HG02623 (cell line): ENCODE data around the gene ITPKC.
A peak's percentile ranks its signal among the peaks of the same experiment; 100 is the strongest.
"Not testable (repeated sequence)": the region's sequence is repeated elsewhere in the genome, so short reads cannot be mapped to it uniquely, and the experiment has no call there.

Experiments used
- ATAC-seq: cut with Tn5 transposase; IDR thresholded peaks from one replicate; pipeline ENCODE4 v1.9.1; 2021; ENCODE audit warnings: moderate library complexity; ENCODE audit not compliant: unreplicated experiment

ITPKC gene

GRCh38 chr19:40759352-40759751 is 42.4 kb downstream of the ITPKC start:
- ATAC-seq: no peak

- no peak for ATAC-seq
These were observed 46.0 kb downstream of the ITPKC start for GRCh38 chr19:40762754-40763470.

DNA sequence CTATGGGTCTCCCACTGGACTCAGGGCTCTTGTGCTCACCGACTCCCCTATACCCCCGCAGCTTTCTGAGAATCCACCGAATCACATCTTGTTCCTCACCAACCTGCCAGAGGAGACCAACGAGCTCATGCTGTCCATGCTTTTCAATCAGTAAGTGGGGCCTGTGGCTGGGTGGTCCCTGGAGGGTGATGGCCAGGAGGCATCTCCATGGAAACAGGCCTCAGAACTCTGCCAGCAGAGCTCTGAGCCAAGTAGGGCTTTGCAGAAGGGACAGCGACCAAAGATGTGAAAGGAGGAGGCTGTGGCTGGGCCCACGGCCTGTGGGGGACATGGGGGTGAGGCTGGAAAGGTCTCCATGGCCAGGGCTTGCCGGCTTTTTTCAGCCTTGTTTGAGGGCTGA is 46.6 kb downstream of the ITPKC start:
- ATAC-seq: no peak

DNA sequence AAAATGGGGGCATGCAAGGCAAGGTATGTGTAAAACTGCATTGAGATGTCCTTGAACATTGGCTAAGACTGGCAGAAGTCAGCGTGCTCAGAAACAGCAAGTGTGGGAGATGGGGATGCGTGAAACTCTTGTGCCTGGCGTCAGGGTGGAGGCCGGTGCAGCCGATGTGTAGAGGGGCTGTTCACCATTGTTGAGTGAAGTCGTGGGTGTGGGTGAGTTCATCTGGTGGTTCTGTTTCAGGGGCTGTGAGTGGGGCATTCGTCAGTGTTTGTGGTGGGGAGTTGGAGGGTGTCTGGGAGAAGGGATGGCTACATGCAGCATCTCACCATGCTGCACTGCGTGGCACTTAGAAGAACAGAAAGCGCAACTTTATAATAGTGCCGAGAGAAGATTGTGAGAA is 47.1 kb downstream of the ITPKC start:
- no peak for ATAC-seq

GRCh38 chr19:40766385-40766784 is 49.5 kb downstream of the ITPKC start:
- ATAC-seq: not testable (repeated sequence)

GRCh38 chr19:40768869-40769268 is 52.0 kb downstream of the ITPKC start:
- no peak for ATAC-seq

DNA sequence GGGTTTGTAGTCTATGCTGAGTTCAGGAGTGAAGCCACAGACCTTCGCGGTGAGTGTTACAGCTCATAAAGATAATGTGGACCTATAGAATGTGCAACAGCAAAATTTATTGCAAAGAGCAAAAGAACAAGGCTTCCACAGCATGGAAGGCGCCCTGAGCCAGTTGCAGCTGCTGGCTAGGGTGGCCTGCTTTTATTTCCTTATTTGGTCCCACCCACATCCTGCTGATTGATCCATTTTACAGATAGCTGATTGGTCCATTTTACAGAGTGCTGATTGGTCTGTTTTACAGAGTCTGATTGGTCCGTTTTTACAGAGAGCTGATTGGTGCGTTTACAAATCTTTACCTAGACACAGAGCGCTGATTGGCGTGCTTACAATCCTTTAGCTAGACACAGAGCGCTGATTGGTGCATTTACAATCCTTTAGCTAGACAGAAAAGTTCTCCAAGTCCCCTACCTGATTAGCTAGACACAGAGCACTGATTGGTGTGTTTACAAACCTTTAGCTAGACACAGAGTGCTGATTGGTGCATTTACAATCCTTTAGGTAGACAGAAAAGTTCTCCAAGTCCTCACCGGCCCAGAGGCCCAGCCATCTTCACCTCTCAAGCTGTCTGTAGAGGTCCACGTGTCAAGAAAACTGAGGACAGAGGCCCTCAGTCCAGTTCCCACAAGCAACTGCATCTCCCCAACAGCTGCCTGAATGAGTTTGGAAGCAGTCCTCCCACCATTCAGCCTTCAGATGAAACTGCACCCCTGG is 54.4 kb downstream of the ITPKC start:
- not testable (repeated sequence) for ATAC-seq

DNA sequence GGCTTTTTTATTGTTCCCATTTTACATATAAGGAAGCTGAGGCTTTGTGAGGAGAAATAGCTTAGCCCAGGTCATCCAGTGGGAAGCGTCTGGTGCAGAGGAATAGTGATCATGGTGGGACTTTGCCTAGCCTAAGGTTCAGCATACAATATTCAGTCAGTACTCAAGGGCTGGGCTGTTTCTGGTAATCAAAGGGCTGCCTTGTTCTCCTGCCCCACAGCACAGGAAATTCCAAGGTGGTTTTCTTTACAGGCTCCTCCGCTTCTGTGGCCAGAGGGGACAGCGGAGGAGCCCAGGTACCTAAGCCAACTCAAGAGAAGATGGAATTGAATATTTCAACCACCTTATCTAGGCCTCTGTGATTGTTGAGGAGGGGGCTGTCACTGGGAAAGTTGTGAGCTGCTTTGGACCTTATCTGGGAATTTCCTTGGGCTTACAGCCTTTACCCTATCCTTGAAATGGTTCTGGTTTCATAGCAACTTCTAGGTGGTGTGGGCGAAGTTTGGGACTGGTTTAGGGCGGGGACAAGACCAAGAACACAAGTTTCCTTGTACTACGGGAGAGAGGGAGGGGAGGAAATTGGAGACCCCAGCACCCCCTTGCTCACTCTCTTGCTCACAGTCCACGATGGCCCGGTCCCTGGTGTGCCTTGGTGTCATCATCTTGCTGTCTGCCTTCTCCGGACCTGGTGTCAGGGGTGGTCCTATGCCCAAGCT is 58.2 kb downstream of the ITPKC start, which contains the start of gene MIA:
Gene MIA, plus strand, starts transcription at position 606 of the 716 bp plus-strand sequence. Its CDS starts 22 bp downstream, at position 628.
- no peak for ATAC-seq

DNA sequence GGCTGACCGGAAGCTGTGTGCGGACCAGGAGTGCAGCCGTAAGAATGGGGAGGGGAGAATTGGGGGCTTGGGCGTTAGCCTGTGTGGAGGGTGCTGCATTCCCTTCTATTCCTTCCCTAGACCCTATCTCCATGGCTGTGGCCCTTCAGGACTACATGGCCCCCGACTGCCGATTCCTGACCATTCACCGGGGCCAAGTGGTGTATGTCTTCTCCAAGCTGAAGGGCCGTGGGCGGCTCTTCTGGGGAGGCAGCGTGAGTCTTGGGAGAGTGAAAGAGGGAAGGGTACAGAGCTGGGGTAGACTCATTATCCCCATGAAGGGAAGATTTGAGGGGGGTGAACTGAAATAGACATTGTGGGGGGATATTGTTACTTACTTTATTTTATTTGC is 58.7 kb downstream of the ITPKC start:
- no peak for ATAC-seq

GRCh38 chr19:40776364-40776763 is 59.5 kb downstream of the ITPKC start:
- ATAC-seq: no peak

GRCh38 chr19:40776932-40777644 is 60.2 kb downstream of the ITPKC start:
- peak; percentile 51 for ATAC-seq

DNA sequence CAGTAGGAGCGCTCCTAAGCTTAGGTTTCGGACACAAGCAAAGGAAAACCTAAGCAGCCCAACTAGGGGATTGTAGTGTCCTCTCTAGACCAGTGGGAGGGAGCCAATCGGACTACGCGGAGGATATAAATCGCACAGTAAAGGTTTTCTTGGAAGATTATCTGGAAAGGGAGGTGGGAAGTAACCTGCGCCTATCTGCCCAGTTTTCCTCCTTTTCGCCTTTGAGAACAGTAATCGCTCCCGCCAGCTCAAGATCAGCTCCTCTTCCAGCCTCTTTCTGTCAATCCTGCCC is 60.7 kb downstream of the ITPKC start:
- ATAC-seq: no peak

DNA sequence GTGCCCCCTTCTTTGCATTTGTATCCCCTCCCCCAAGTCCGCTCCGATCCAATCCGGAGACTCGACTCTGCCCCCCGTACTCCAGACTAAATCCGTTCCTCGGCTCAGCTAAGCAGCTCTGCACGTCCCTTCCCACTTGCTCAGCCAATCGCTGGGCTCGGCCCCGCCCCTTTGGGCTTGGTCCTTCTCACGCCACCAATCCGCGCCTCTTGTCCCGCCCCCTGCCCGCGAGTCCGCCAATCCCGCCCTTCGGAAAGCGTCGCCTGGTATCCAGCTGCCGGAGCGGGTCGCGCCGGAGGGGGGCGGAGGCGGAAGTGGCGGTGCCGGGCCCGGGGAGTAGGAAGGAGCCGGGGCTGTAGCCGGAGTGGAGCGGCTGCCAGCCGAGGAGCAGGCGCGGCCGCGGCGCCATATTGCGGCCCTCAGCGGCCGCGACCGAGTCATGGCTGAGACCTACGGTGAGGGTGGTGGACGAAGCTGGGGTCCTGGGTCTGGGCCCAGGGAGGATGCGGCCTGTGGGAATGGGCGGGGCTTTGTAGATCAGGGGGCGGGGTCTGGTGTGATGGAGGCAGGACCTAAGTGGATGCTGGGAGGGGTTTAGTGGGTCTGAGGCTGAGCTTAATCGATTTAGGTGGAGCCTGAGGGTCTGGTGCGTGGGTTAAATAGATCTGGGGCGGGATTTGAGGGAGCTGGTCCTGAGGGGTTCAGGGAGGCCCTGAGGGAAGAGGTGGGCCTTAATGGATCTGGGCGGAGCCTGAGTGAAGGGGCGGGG is 61.2 kb downstream of the ITPKC start, which contains the start of gene RAB4B:
Gene RAB4B, plus strand, starts transcription at position 311 of the 769 bp plus-strand sequence. Its CDS starts 129 bp downstream, at position 440.
- ATAC-seq: peak; percentile 61

GRCh38 chr19:40778706-40779284 is 61.9 kb downstream of the ITPKC start:
- ATAC-seq: no peak

DNA sequence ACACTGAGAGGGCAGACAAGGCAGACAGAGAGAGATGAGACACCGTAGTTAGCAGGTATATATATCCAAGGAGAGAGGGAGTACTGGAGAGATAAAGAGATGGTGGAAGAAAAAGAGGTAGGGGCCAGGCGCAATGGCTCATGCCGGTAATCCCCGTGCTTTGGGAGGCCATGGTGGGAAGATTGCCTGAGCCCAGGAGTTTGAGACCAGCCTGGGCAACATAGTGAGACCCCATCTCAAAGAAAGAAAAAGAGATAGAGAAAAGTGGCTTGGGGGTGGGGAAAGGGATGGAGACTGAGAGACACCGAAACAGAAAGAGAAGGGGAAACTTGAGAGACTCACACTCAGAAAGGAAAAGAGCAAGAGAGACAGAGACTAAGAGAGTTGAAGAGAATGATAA is 63.7 kb downstream of the ITPKC start:
- no peak for ATAC-seq

DNA sequence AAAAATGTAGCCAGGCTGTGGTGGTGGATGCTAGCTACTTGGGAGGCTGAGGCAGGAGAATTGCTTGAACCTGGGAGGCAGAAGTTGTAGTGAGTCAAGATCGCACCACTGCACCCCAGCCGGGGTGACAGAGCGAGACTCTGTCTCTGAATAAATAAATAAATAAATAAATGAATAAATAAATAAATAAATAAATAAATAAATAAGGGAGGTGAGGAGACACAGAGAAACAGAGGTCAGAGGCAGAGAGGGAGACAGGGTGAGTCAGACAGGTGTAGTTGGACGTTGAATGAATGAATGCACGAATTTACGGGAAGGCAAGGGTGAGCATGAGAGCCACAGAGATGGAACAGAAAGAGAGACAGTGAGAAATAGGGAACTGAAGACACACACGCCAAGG is 64.2 kb downstream of the ITPKC start:
- no peak for ATAC-seq

DNA sequence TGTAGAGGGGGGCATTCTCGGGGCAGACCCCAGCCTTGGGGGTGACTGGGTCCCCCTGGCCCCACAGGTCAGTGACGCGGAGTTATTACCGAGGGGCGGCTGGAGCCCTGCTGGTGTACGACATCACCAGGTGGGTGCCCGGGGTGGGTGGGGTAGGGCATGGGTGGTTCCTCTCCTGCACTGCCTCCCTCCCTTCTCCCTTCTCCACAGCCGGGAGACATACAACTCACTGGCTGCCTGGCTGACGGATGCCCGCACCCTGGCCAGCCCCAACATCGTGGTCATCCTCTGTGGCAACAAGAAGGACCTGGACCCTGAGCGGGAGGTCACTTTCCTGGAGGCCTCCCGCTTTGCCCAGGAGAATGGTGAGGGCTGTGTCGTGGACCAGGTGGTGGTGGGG is 66.8 kb downstream of the ITPKC start:
- no peak for ATAC-seq

DNA sequence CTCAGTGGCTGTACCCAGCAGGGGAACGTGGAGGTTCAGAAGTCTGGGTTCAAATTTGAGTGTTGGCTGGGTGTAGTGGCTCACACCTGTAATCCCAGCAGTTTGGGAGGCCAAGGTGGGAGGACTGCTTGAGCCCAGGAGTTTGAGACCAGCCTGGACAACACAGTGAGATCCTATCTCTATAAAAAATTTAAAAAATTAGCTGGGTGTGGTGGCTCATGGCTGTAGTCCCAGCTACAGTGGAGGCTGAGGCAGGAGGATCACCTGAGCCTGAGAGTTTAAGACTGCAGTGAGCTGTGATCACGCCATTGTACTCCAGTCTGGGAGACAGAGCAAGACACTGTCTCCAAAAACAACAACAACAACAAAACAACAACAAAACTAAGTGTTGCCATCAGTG is 67.2 kb downstream of the ITPKC start:
- not testable (repeated sequence) for ATAC-seq

DNA sequence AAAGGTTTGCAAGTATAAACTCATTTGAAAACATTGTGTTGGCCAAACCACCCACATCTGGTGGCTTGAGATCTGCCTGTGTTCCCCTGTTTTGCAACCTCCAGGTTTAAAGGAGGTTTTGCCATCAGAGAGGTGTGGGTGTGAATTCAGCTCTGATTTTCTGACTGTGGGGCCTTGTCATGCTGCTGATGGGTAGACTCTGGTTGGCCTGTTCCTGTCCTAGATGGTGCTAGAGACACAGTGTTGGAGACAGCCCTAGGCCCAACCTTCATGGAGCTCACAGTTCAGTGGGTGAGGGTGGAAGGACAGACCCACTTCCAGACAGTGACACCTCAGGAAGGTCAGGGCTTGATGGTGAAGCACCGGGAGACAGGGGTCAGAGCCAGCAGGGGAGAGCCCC is 68.6 kb downstream of the ITPKC start:
- no peak for ATAC-seq
